KMS-11 (cell line): ENCODE data around the gene SNX21.

Experiments used
- H2AFZ ChIP-seq: fragments of 200-600 bp; sonication (generic); 2 replicates; pipeline ENCODE4 v1.6.1; 2016; ENCODE audit warnings: antibody characterized with exemption, mixed run types, low read depth
- H3K27ac ChIP-seq: fragments of 200-600 bp; sonication (generic); 2 replicates; pipeline ENCODE4 v1.6.1; 2016; ENCODE audit warnings: mild to moderate bottlenecking, mixed run types
- H3K27me3 ChIP-seq: fragments of 200-600 bp; sonication (generic); 2 replicates; pipeline ENCODE4 v1.6.1; 2017; ENCODE audit warnings: mild to moderate bottlenecking, low read depth, mixed run types, moderate library complexity; ENCODE audit not compliant: insufficient read depth
- H3K36me3 ChIP-seq: fragments of 200-600 bp; sonication (generic); 2 replicates; pipeline ENCODE4 v1.6.1; 2017; ENCODE audit warnings: mild to moderate bottlenecking, mixed run types; ENCODE audit not compliant: insufficient read depth
- H3K4me1 ChIP-seq: fragments of 200-600 bp; sonication (generic); 2 replicates; pipeline ENCODE4 v1.6.1; 2016; ENCODE audit warnings: mild to moderate bottlenecking, low read depth, mixed run types; ENCODE audit not compliant: poor library complexity, severe bottlenecking
- H3K4me2 ChIP-seq: fragments of 200-600 bp; sonication (generic); 2 replicates; pipeline ENCODE4 v1.7.0; 2016; ENCODE audit warnings: mild to moderate bottlenecking, mixed run types
- H3K4me3 ChIP-seq: fragments of 200-600 bp; sonication (generic); IDR thresholded peaks from 2 replicates; pipeline ENCODE4 v1.6.1; 2017; ENCODE audit warnings: low read depth, low read length, mixed read lengths; ENCODE audit not compliant: insufficient read depth
- H3K79me2 ChIP-seq: fragments of 200-600 bp; sonication (generic); 2 replicates; pipeline ENCODE4 v1.6.1; 2016; ENCODE audit warnings: low read depth, mixed run types; ENCODE audit not compliant: insufficient read depth
- H3K9ac ChIP-seq: fragments of 200-600 bp; sonication (generic); 2 replicates; pipeline ENCODE4 v1.6.1; 2016; ENCODE audit warnings: mild to moderate bottlenecking, mixed run types
- H4K20me1 ChIP-seq: fragments of 200-600 bp; sonication (generic); 2 replicates; pipeline ENCODE4 v1.6.1; 2016; ENCODE audit warnings: mild to moderate bottlenecking, mixed run types; ENCODE audit not compliant: insufficient read depth
- TF ChIP-seq, protein P1 (sequence below): fragments of 200-600 bp; sonication (generic); conservative IDR thresholded peaks from 2 replicates; pipeline ENCODE4 v1.6.1; 2017; ENCODE audit warnings: low read depth, mild to moderate bottlenecking, antibody characterized with exemption, low read length, moderate library complexity, mixed read lengths

The SNX21 gene

DNA sequence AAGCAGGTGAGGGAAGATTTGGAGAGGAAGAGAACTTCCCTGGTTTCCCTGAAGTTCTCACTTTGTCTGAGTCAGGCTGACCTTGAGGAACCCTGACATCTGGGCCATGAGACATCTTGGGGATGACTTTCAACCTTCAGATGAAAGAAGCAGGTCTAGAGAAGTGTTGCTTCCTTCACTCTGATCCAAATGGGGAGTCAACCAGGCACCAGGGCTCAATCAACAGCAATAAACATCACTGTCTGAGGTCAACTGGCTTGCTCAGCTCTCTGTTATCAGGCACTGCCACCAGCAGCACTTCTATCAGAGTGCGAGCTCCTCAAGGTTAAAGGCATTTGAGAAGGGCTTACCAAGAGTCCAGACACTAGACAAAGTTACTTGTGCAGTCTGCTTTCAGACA lies 17.3 kb downstream of the SNX21 start:
- H4K20me1 ChIP-seq = no peaks in the 10 kb centered on the region

DNA sequence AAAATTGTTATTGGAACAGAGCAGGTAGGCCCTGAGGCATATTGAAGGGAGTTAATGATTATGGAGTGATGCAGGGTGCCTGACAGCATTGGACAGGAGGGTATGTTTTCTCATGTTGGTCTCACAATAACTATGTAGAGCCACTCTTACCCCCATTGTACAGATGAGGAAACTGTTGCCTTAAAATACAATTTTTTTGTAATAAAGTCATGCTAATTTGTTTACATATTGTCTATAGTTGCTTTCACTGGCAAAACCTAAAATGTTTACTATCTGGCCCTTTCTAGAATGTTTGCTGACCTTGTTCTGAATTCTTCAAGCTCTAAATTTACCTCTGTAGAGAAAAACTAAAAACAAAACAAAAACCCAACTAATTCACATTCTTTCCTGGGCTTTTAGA lies 17.9 kb downstream of the SNX21 start:
- Histone ChIP-seq H3K27me3 (no peaks in the 10 kb centered on the region), H3K9ac (no peak overlapping the region), H3K4me1 (peaks cover 12% of the 10 kb centered on the region), H3K36me3 (no peaks in the 10 kb centered on the region), H3K4me3 (no peak overlapping the region), H3K4me2 (no peak overlapping the region), H3K79me2 (peaks cover 18% of the 10 kb centered on the region), H4K20me1 (no peaks in the 10 kb centered on the region), H2AFZ (no peak overlapping the region), H3K27ac (no peak overlapping the region)
- TF ChIP-seq, protein P1, sequence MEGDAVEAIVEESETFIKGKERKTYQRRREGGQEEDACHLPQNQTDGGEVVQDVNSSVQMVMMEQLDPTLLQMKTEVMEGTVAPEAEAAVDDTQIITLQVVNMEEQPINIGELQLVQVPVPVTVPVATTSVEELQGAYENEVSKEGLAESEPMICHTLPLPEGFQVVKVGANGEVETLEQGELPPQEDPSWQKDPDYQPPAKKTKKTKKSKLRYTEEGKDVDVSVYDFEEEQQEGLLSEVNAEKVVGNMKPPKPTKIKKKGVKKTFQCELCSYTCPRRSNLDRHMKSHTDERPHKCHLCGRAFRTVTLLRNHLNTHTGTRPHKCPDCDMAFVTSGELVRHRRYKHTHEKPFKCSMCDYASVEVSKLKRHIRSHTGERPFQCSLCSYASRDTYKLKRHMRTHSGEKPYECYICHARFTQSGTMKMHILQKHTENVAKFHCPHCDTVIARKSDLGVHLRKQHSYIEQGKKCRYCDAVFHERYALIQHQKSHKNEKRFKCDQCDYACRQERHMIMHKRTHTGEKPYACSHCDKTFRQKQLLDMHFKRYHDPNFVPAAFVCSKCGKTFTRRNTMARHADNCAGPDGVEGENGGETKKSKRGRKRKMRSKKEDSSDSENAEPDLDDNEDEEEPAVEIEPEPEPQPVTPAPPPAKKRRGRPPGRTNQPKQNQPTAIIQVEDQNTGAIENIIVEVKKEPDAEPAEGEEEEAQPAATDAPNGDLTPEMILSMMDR = no peak

More for the DNA sequence above, 17.3 kb downstream of the SNX21 start:
- peaks cover 12% of the 10 kb centered on the region for H3K79me2 ChIP-seq
- no peaks in the 10 kb centered on the region for H3K36me3 ChIP-seq
- no peak overlapping the region for H2AFZ ChIP-seq
- H3K9ac ChIP-seq = no peak overlapping the region
- TF ChIP-seq, protein P1 = no peak
- no peak overlapping the region for H3K27ac ChIP-seq
- peaks cover 6% of the 10 kb centered on the region for H3K4me1 ChIP-seq
- no peak overlapping the region for H3K4me2 ChIP-seq
- H3K4me3 ChIP-seq = no peak overlapping the region
- H3K27me3 ChIP-seq = no peaks in the 10 kb centered on the region

DNA sequence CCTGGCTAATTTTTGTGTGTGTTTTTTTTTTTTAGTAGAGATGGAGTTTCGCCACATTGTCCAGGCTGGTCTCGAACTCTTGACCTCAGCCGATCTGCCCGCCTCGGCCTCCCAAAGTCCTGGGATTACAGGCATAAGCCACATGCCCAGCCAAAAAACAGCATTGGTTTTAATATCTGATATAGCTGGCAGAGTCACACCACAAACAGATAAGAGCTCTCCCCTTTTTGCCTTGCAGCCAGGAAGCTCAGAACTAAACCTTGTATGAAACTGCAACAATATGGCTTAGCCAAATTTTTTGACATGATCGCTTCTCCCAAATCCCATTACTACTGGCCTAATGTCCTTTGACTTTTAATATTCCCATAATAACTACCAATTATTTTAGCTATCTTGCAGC lies 18.7 kb downstream of the SNX21 start:
- Histone ChIP-seq H3K4me1 (peaks cover 14% of the 10 kb centered on the region), H3K27ac (no peak overlapping the region), H3K4me2 (no peak overlapping the region), H3K79me2 (peaks cover 24% of the 10 kb centered on the region), H4K20me1 (no peaks in the 10 kb centered on the region), H3K36me3 (no peaks in the 10 kb centered on the region), H2AFZ (no peak overlapping the region), H3K27me3 (no peaks in the 10 kb centered on the region), H3K4me3 (no peak overlapping the region), H3K9ac (no peak overlapping the region)
- TF ChIP-seq, protein P1 = no peak

DNA sequence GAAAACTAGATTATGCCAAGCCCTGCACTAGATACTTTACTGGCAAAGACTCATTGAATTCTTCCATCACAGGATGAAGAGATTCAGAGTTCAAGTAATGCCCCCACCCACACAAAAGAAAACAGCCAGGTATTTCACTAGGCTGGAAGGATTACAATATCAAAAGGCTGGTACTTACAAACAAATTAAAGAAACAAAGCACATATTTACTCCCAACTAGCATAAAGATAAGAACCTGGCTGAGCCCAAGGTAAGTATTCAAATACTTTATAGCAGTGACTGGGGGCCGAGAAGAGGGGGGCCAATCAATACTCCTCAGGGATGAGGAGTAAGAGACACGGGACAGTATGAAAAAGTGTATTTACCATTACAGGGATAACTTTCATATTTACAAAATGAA lies 19.9 kb downstream of the SNX21 start:
- H3K79me2 ChIP-seq = peaks cover 24% of the 10 kb centered on the region
- H3K9ac ChIP-seq = no peak overlapping the region
- no peak overlapping the region for H3K4me2 ChIP-seq
- H3K4me3 ChIP-seq = no peak overlapping the region
- no peak overlapping the region for H2AFZ ChIP-seq
- H3K27ac ChIP-seq = no peak overlapping the region
- peaks cover 20% of the 10 kb centered on the region for H3K4me1 ChIP-seq
- TF ChIP-seq, protein P1 = no peak
- no peaks in the 10 kb centered on the region for H3K27me3 ChIP-seq
- H4K20me1 ChIP-seq = no peaks in the 10 kb centered on the region
- no peaks in the 10 kb centered on the region for H3K36me3 ChIP-seq
